RWPE2 (cell line): ENCODE measurements around the gene PROX1.

Source experiments
- ATAC-seq: fragments of 200-7000 bp; cut with Tn5 transposase; 3 replicates; pipeline ENCODE4 v1.9.1; 2021; ENCODE audit warnings: low read depth
- DNase-seq: peaks from one replicate; pipeline ENCODE4 v3.0.0-alpha.2; 2020; ENCODE audit warnings: low spot score
- H3K27ac ChIP-seq: fragments of 450-650 bp; 2 replicates; pipeline ENCODE4 v1.5.1; 2017; ENCODE audit warnings: mild to moderate bottlenecking; ENCODE audit not compliant: poor library complexity, severe bottlenecking
- H3K27me3 ChIP-seq: fragments of 250-450 bp; sonication (Bioruptor Pico); 2 replicates; pipeline ENCODE4 v1.5.1; 2021; ENCODE audit warnings: mild to moderate bottlenecking, moderate library complexity; ENCODE audit not compliant: insufficient read depth, poor library complexity, severe bottlenecking
- H3K36me3 ChIP-seq: fragments of 250-450 bp; sonication (Bioruptor Pico); 2 replicates; pipeline ENCODE4 v1.5.1; 2020; ENCODE audit warnings: low read depth, mild to moderate bottlenecking, moderate library complexity
- H3K4me1 ChIP-seq: fragments of 250-450 bp; sonication (Bioruptor Pico); 2 replicates; pipeline ENCODE4 v1.5.1; 2021; ENCODE audit warnings: mild to moderate bottlenecking, moderate library complexity; ENCODE audit not compliant: insufficient read depth, poor library complexity, severe bottlenecking
- H3K4me3 ChIP-seq: fragments of 250-450 bp; sonication (Bioruptor Pico); 2 replicates; pipeline ENCODE4 v1.5.1; 2021; ENCODE audit warnings: mild to moderate bottlenecking, moderate library complexity; ENCODE audit not compliant: severe bottlenecking
- H3K9me3 ChIP-seq: fragments of 250-450 bp; sonication (Bioruptor Pico); 2 replicates; pipeline ENCODE4 v1.5.1; 2021; ENCODE audit warnings: mild to moderate bottlenecking, moderate library complexity; ENCODE audit not compliant: severe bottlenecking
- CTCF ChIP-seq: fragments of 450-650 bp; IDR thresholded peaks from one replicate; pipeline ENCODE4 v1.5.1; 2017; ENCODE audit warnings: mild to moderate bottlenecking, moderate library complexity; ENCODE audit not compliant: poor library complexity, severe bottlenecking

Gene PROX1

DNA sequence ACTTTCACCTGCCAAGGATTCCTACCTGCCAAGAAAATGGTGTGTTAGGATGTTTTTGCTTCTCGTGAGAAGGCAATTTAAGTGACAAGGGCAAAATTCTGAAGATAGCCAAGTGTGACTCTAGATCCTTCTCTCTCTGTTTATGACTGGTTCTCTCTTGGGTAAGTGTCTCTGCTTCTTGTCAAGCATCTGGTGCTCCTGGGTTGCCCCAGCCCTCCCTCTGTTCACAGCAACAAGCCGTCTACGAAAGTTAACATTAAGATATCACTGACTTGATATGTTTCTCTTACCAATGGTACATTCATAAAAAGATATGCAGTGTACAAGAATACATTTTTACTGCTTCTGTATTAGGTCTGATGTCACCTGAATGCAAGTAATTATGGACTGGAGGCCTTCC, 55.4 kb downstream of the PROX1 start:
- no peak overlapping the region for H3K4me3 ChIP-seq
- no peak for ATAC-seq
- no peak for DNase-seq
- H3K27ac ChIP-seq, result no peak overlapping the region
- H3K36me3 ChIP-seq, result no peaks in the 10 kb centered on the region
- H3K4me1 ChIP-seq, result no peaks in the 10 kb centered on the region
- no peaks in the 10 kb centered on the region for H3K9me3 ChIP-seq
- no peak for TF ChIP-seq CTCF
- no peaks in the 10 kb centered on the region for H3K27me3 ChIP-seq

GRCh38 chr1:214044438-214045214, 56.9 kb downstream of the PROX1 start:
- no peak for TF ChIP-seq CTCF
- ATAC-seq, result no peak
- Histone ChIP-seq H3K36me3 (no peaks in the 10 kb centered on the region), H3K4me1 (no peaks in the 10 kb centered on the region), H3K9me3 (no peaks in the 10 kb centered on the region), H3K27me3 (no peaks in the 10 kb centered on the region), H3K27ac (no peak overlapping the region), H3K4me3 (no peak overlapping the region)
- DNase-seq, result no peak

GRCh38 chr1:214050513-214051401, 63.0 kb downstream of the PROX1 start:
- H3K27ac ChIP-seq, result no peak overlapping the region
- no peak for TF ChIP-seq CTCF
- H3K4me3 ChIP-seq, result no peak overlapping the region
- no peaks in the 10 kb centered on the region for H3K9me3 ChIP-seq
- H3K4me1 ChIP-seq, result no peaks in the 10 kb centered on the region
- no peaks in the 10 kb centered on the region for H3K27me3 ChIP-seq
- DNase-seq (no peak), ATAC-seq (no peak)
- no peaks in the 10 kb centered on the region for H3K36me3 ChIP-seq

GRCh38 chr1:214051786-214052185, 64.0 kb downstream of the PROX1 start:
- Histone ChIP-seq H3K4me1 (no peaks in the 10 kb centered on the region), H3K4me3 (no peak overlapping the region), H3K27ac (no peak overlapping the region), H3K9me3 (no peaks in the 10 kb centered on the region), H3K27me3 (no peaks in the 10 kb centered on the region), H3K36me3 (no peaks in the 10 kb centered on the region)
- no peak for DNase-seq
- no peak for TF ChIP-seq CTCF
- ATAC-seq, result no peak
